ENCODE measurements around the gene NR1D1.

The NR1D1 gene

DNA sequence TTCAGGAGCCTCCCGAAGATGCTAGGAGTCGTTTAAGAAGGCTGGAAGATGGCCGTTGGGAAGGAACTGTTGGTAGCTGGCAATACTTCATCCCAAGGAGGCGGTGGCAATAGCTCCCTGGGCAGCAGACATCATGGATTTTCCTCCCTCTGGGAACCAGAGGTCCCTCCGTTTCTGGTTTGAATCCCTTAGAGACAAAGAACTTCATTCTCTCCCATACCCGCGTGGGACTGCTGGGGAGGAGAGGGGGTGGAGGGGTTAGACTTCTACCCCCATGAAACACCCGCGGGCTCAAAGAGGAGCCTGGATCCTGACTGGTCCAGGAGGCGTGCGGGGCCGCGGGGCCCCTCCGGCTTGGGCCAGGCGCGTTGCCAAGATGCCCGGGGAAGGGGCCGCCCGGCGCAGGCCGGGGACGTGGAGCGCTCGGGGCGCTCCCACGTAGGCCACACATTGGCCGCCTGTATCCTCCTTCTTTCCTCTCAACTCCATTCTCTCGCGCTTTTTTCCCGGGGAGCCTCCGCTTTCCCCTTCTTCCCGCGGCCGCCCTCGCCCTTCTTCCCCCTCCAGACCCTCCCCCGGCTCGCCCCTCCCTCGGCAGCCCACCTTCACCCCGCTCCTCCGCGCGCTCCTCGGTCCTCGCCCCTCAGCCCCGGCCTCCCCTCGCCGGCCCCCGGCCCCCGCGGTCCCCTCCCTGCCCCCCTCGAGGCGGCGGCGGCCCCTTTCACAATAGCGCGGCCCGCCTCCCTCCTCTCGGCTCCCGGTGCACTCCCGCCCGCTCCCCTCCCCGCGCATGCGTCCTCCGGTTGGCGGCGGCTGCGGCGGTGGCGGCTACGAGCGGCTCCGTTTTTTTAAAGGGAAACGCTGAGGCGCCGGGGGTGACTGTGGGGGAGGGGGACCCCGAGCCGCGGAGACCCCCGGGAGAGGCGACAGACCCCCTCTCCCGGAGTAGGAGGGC lies 21.1 kb upstream of the NR1D1 start, which contains the start of gene MSL1:
TSS of gene MSL1 (plus strand) at position 791 of the 955 bp plus-strand sequence. CDS start 642 bp downstream, outside the sequence.
- Histone ChIP-seq H2AFZ (ENCODE audit: low read length) (peak within 1 kb of the TSS; percentile 81), H3K79me2 (ENCODE audit: insufficient read depth, low read length) (peaks cover 61% of the 10 kb centered on the region), H3K4me1 (ENCODE audit: insufficient read depth, low read length, poor library complexity, severe bottlenecking) (peaks cover 30% of the 10 kb centered on the region)

DNA sequence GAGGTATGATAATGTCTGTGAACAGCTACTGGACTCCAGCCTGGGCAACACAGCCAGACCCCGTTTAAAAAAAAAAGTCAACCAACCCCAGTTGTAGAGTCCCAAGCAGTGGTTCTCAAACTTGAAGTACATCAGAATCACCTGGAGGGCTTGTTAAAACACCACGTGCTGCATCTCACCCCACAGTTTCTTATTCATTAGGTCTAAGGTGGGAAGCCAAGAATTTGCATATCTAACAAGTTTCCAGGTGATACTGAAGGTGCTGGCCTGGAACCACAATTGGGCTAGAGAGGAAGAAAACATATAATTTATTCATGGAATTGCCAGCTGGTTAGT lies 14.7 kb upstream of the NR1D1 start:
- Histone ChIP-seq H3K9ac (ENCODE audit: low read depth, low read length, poor library complexity, severe bottlenecking) (peak overlapping the region; percentile 5), H3K36me3 (ENCODE audit: insufficient read depth, low read length) (no peaks in the 10 kb centered on the region), H3K27me3 (ENCODE audit: insufficient read depth, low read length, poor library complexity, severe bottlenecking) (no peaks in the 10 kb centered on the region), H3K9me3 (ENCODE audit: insufficient read depth, low read depth, low read length) (no peaks in the 10 kb centered on the region), H3F3A (ENCODE audit: low read depth) (no peaks in the 10 kb centered on the region; the same call in 1 of the 2 replicates), H3K4me3 (ENCODE audit: low read length, poor library complexity, severe bottlenecking) (no peak overlapping the region), H4K20me1 (ENCODE audit: insufficient read depth, low read length, poor library complexity, severe bottlenecking) (no peaks in the 10 kb centered on the region), H3K4me2 (ENCODE audit: low read depth, low read length, poor library complexity, severe bottlenecking) (no peak overlapping the region), H3K4me1 (ENCODE audit: insufficient read depth, low read length, poor library complexity, severe bottlenecking) (peaks cover 40% of the 10 kb centered on the region), H3K9me2 (replicated peaks; ENCODE audit: low read depth, low read length) (no peaks in the 10 kb centered on the region), H3K79me2 (ENCODE audit: insufficient read depth, low read length) (peaks cover 4% of the 10 kb centered on the region; the same call in 1 of the 2 replicates), H2AFZ (ENCODE audit: low read length) (no peak overlapping the region)
- TF ChIP-seq CTCF (conservative IDR thresholded peaks at IDR 0.05; ENCODE audit: low read length) (no peak), EZH2phosphoT487 (IDR thresholded peaks at IDR 0.05; ENCODE audit: borderline replicate concordance) (no peak)

More for the DNA sequence above, 21.1 kb upstream of the NR1D1 start, which contains the start of gene MSL1:
- Histone ChIP-seq H3F3A (ENCODE audit: low read depth) (no peaks in the 10 kb centered on the region; the same call in 1 of the 2 replicates), H3K9ac (ENCODE audit: low read depth, low read length, poor library complexity, severe bottlenecking) (peak within 1 kb of the TSS; percentile 95), H3K9me2 (replicated peaks; ENCODE audit: low read depth, low read length) (no peaks in the 10 kb centered on the region), H3K4me2 (ENCODE audit: low read depth, low read length, poor library complexity, severe bottlenecking) (peak within 1 kb of the TSS; percentile 99), H3K27me3 (ENCODE audit: insufficient read depth, low read length, poor library complexity, severe bottlenecking) (peaks cover 6% of the 10 kb centered on the region), H3K4me3 (ENCODE audit: low read length, poor library complexity, severe bottlenecking) (peak within 1 kb of the TSS; percentile 84), H3K36me3 (ENCODE audit: insufficient read depth, low read length) (peaks cover 8% of the 10 kb centered on the region; the same call in 1 of the 2 replicates), H4K20me1 (ENCODE audit: insufficient read depth, low read length, poor library complexity, severe bottlenecking) (peaks cover 39% of the 10 kb centered on the region), H3K9me3 (ENCODE audit: insufficient read depth, low read depth, low read length) (no peaks in the 10 kb centered on the region)
- TF ChIP-seq EZH2phosphoT487 (IDR thresholded peaks at IDR 0.05; ENCODE audit: borderline replicate concordance) = no peak
- TF ChIP-seq CTCF (conservative IDR thresholded peaks at IDR 0.05; ENCODE audit: low read length) = no peak

DNA sequence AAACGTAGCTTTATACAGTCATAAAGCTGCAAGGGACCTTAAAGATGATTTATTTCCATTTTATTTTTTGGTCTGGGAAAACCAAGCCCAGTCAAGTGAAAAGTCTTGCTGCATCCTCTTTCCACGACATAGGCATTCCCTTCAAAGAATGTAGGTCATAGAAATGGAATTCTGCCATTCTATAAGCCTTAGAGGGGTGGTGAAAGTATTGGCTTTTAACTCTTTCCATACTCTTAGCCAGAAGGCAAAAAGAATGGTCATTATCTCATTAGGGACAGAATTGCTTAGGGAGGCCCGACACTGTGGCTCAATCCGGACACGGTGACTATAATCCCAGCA lies 13.5 kb upstream of the NR1D1 start:
- TF ChIP-seq CTCF (conservative IDR thresholded peaks at IDR 0.05; ENCODE audit: low read length) (no peak), EZH2phosphoT487 (IDR thresholded peaks at IDR 0.05; ENCODE audit: borderline replicate concordance) (no peak)
- Histone ChIP-seq H3K4me1 (ENCODE audit: insufficient read depth, low read length, poor library complexity, severe bottlenecking) (peaks cover 43% of the 10 kb centered on the region), H3F3A (ENCODE audit: low read depth) (no peaks in the 10 kb centered on the region; the same call in 1 of the 2 replicates), H3K79me2 (ENCODE audit: insufficient read depth, low read length) (no peaks in the 10 kb centered on the region), H4K20me1 (ENCODE audit: insufficient read depth, low read length, poor library complexity, severe bottlenecking) (no peaks in the 10 kb centered on the region), H3K9me3 (ENCODE audit: insufficient read depth, low read depth, low read length) (no peaks in the 10 kb centered on the region), H3K4me3 (ENCODE audit: low read length, poor library complexity, severe bottlenecking) (peak overlapping the region; percentile 75), H3K27me3 (ENCODE audit: insufficient read depth, low read length, poor library complexity, severe bottlenecking) (no peaks in the 10 kb centered on the region), H3K36me3 (ENCODE audit: insufficient read depth, low read length) (no peaks in the 10 kb centered on the region), H3K4me2 (ENCODE audit: low read depth, low read length, poor library complexity, severe bottlenecking) (peak overlapping the region; percentile 89), H3K9ac (ENCODE audit: low read depth, low read length, poor library complexity, severe bottlenecking) (peak overlapping the region; percentile 83), H2AFZ (ENCODE audit: low read length) (peak overlapping the region; percentile 82), H3K9me2 (replicated peaks; ENCODE audit: low read depth, low read length) (no peaks in the 10 kb centered on the region)
